HCT116 (cell line): ENCODE results near the gene RIPOR3. TPM values are rescaled to one million over a fixed set of nuclear protein-coding genes. Genes with fewer than 3 reads are reported as not detected.

Experiments
- ATAC-seq: fragments of 200-7000 bp; cut with Tn5 transposase; 2 replicates; pipeline ENCODE4 v1.9.1; 2020; ENCODE audit warnings: mild to moderate bottlenecking, moderate library complexity
- BruUV-seq: library from RNA; stranded (reverse); fragments of 400-500 nt; replicated peaks from 2 replicates; lab custom pipeline; 2021; lab: Mats Ljungman, UMichigan
- CTCF ChIA-PET: fragments of 300-600 bp; sonication (Branson Sonifier 250); formaldehyde crosslinking; loops from one replicate; lab custom pipeline; 2021; ENCODE audit warnings: antibody characterized with exemption; lab: Charles Lee
- POLR2A ChIA-PET: fragments of 300-600, 350-600 bp; sonication (Branson Sonifier 250); formaldehyde crosslinking; loops from one replicate; lab custom pipeline; 2021; ENCODE audit warnings: antibody characterized with exemption; lab: Charles Lee
- RAD21 ChIA-PET, 2 experiments: fragments of 300-600 bp; sonication (Branson Sonifier 250); formaldehyde crosslinking; loops; one replicate each; lab custom pipeline; 2023; ENCODE audit warnings: low total read pairs in 2 of 2; ENCODE audit not compliant: uncharacterized antibody in 2 of 2, unreplicated experiment in 2 of 2, low non-redundant PET in 1 of 2; lab: Charles Lee
- DNase-seq: peaks from one replicate; pipeline ENCODE4 v3.0.0-alpha.2; 2010; ENCODE audit warnings: low read depth, low spot score
- H2AFZ ChIP-seq: fragments of 200-600 bp; shearing (Covaris generic), sonication (generic); 2 replicates; pipeline ENCODE4 v1.6.1; 2017; ENCODE audit warnings: low read depth, mixed run types, mixed read lengths, antibody characterized with exemption, low read length; ENCODE audit not compliant: poor library complexity, severe bottlenecking
- H3K27ac ChIP-seq: 2 replicates; pipeline ENCODE4 v1.5.1; 2012; ENCODE audit warnings: low read depth, low read length
- H3K27me3 ChIP-seq: fragments of 200-600 bp; sonication (generic); 2 replicates; pipeline ENCODE4 v1.6.1; 2016; ENCODE audit warnings: mixed run types, low read length, mixed read lengths; ENCODE audit not compliant: insufficient read depth
- H3K36me3 ChIP-seq, 2 experiments: fragments of 200-500 bp in 1 of 2; fragments of 200-600 bp in 1 of 2; sonication (Bioruptor generic) in 1 of 2; sonication (generic) in 1 of 2; 2 replicates each; pipeline versions ENCODE4 v1.5.1 to v1.6.1; 2014 to 2016; ENCODE audit warnings: low read length in 2 of 2, inconsistent platforms in 1 of 2, mixed read lengths in 1 of 2, mixed run types in 1 of 2; ENCODE audit not compliant: insufficient read depth in 2 of 2, control insufficient read depth in 1 of 2
- H3K4me1 ChIP-seq, 2 experiments: fragments of 200-600 bp in 1 of 2; sonication (generic) in 1 of 2; 2 replicates each; pipeline versions ENCODE4 v1.5.1 to v1.6.1; 2012 to 2017; ENCODE audit warnings: low read length in 2 of 2, inconsistent platforms in 1 of 2, mild to moderate bottlenecking in 1 of 2, mixed read lengths in 1 of 2, mixed run types in 1 of 2, moderate library complexity in 1 of 2; ENCODE audit not compliant: insufficient read depth in 2 of 2, control insufficient read depth in 1 of 2
- H3K4me2 ChIP-seq: fragments of 200-600 bp; sonication (generic); 2 replicates; pipeline ENCODE4 v1.6.1; 2017; ENCODE audit warnings: mixed run types, low read length, mixed read lengths
- H3K4me3 ChIP-seq, 2 experiments: fragments of 200-600 bp in 1 of 2; sonication (generic) in 1 of 2; replicated peaks in 1 of 2; 2 replicates each; pipeline ENCODE4 v1.5.1; 2011 to 2016; ENCODE audit warnings: low read length in 2 of 2, control low read depth in 1 of 2, low read depth in 1 of 2, mild to moderate bottlenecking in 1 of 2, mixed read lengths in 1 of 2, mixed run types in 1 of 2
- H3K79me2 ChIP-seq: fragments of 200-600 bp; sonication (generic); 2 replicates; pipeline ENCODE4 v1.6.1; 2017; ENCODE audit warnings: mild to moderate bottlenecking, mixed run types, low read length, moderate library complexity, mixed read lengths; ENCODE audit not compliant: insufficient read depth
- H3K9ac ChIP-seq: fragments of 200-600 bp; sonication (generic); 2 replicates; pipeline ENCODE4 v1.6.1; 2016; ENCODE audit warnings: low read length, mixed read lengths
- H3K9me2 ChIP-seq: fragments of 200-600 bp; sonication (generic), shearing (Covaris generic); 2 replicates; pipeline ENCODE4 v1.6.1; 2017; ENCODE audit warnings: mixed run types, mild to moderate bottlenecking, moderate library complexity; ENCODE audit not compliant: insufficient read depth
- H3K9me3 ChIP-seq, 2 experiments: fragments of 200-500 bp in 1 of 2; fragments of 200-600 bp in 1 of 2; sonication (Bioruptor generic) in 1 of 2; sonication (generic) in 1 of 2; 2 replicates each; pipeline ENCODE4 v1.6.1; 2014 to 2017; ENCODE audit warnings: low read length in 2 of 2, mixed read lengths in 2 of 2, inconsistent platforms in 1 of 2, low read depth in 1 of 2, mild to moderate bottlenecking in 1 of 2, mixed run types in 1 of 2, moderate library complexity in 1 of 2; ENCODE audit not compliant: control insufficient read depth in 1 of 2, insufficient read depth in 1 of 2
- H4K20me1 ChIP-seq: fragments of 200-600 bp; sonication (generic), shearing (Covaris generic); 2 replicates; pipeline ENCODE4 v1.6.1; 2017; ENCODE audit warnings: mixed run types, mild to moderate bottlenecking, moderate library complexity; ENCODE audit not compliant: insufficient read depth
- CEBPB ChIP-seq: IDR thresholded peaks from 2 replicates; pipeline ENCODE4 v1.6.1; 2012; ENCODE audit warnings: low read depth
- CTCF ChIP-seq, 3 experiments: fragments of 200-600 bp in 1 of 3; sonication (generic) in 1 of 3; IDR thresholded peaks in 2 of 3; conservative IDR thresholded peaks in 1 of 3; 2 replicates each; pipeline ENCODE4 v1.5.1; 2012 to 2017; ENCODE audit warnings: low read depth in 2 of 3, low read length in 2 of 3, antibody characterized with exemption in 1 of 3, borderline replicate concordance in 1 of 3, control low read depth in 1 of 3, mild to moderate bottlenecking in 1 of 3, mixed read lengths in 1 of 3, mixed run types in 1 of 3, moderate library complexity in 1 of 3; ENCODE audit not compliant: insufficient read depth in 1 of 3
- EZH2 ChIP-seq: fragments of 200-600 bp; sonication (generic); IDR thresholded peaks from 2 replicates; pipeline ENCODE4 v1.6.1; 2017; ENCODE audit warnings: antibody characterized with exemption, mixed run types
- EZH2phosphoT487 ChIP-seq: fragments of 200-600 bp; IDR thresholded peaks from 2 replicates; pipeline ENCODE4 v1.6.1; 2018; ENCODE audit warnings: antibody characterized with exemption, borderline replicate concordance
- FOSL1 ChIP-seq: IDR thresholded peaks from 2 replicates; pipeline ENCODE4 v1.6.1; 2012; ENCODE audit warnings: low read depth
- MAX ChIP-seq: IDR thresholded peaks from 2 replicates; pipeline ENCODE4 v1.6.1; 2012
- POLR2A ChIP-seq: IDR thresholded peaks from 2 replicates; pipeline ENCODE4 v1.7.0; 2011; ENCODE audit warnings: borderline replicate concordance; ENCODE audit not compliant: insufficient read depth, insufficient read length; ENCODE audit errors: extremely low read depth
- RAD21 ChIP-seq: IDR thresholded peaks from 2 replicates; pipeline ENCODE4 v1.6.1; 2012; ENCODE audit warnings: low read depth, mild to moderate bottlenecking
- SP1 ChIP-seq: IDR thresholded peaks from 2 replicates; pipeline ENCODE4 v1.6.1; 2012; ENCODE audit warnings: low read depth
- SRF ChIP-seq: IDR thresholded peaks from 2 replicates; pipeline ENCODE4 v1.6.1; 2012; ENCODE audit warnings: low read depth
- ZNF274 ChIP-seq: fragments of 200-500 bp; sonication (Bioruptor generic); IDR thresholded peaks from 2 replicates; pipeline ENCODE4 v1.6.1; 2014; ENCODE audit warnings: mild to moderate bottlenecking, low read depth, low read length, inconsistent platforms
- intact Hi-C: fragments of 100-400 bp; cut with micrococcal nuclease; formaldehyde crosslinking; loops from 2 replicates; pipeline ENCODE4 v1.10.0; 2022
- total RNA-seq: library from RNA; stranded (reverse); gene quantifications from one replicate; pipeline ENCODE4 v1.2.1, GENCODE V29; 2021; ENCODE audit not compliant: unreplicated experiment

Gene RIPOR3
- total RNA-seq, 1 experiment from 2014 or later, result 0.22 TPM

GRCh38 chr20:50561379-50562078, 129.8 kb downstream of the RIPOR3 start (continued):
- TF ChIP-seq EZH2phosphoT487, result no peak
- peak; percentile 68 for TF ChIP-seq CEBPB
- TF ChIP-seq SRF, result peak; percentile 78; the same call in 1 of the 2 replicates
- TF ChIP-seq POLR2A, result no peak
- TF ChIP-seq EZH2, result no peak
- peak; percentile 90 for TF ChIP-seq SP1

- ChIA-PET POLR2A (interaction anchor here (1.1 to 1.9 kb wide), 3 partner anchors 13 to 77 kb away, joined by 4 to 6 read pairs (median 4); no protein-coding TSS in a partner anchor), CTCF (interaction anchor here (0.8 to 2.1 kb wide), 5 partner anchors 9 to 77 kb away, joined by 3 to 8 read pairs (median 3); no protein-coding TSS in a partner anchor), RAD21 (no interaction called here)
- H3K4me3 ChIP-seq, result peak overlapping the region in 1 of 2 experiments; percentile 25; a peak in 2 of 4 replicates
- H4K20me1 ChIP-seq, result no peaks in the 10 kb centered on the region
- DNase-seq, result no peak
- peaks cover 62 to 80% of the 10 kb centered on the region in 2 experiments for H3K4me1 ChIP-seq
- peak; percentile 29 for ATAC-seq
- no peaks in the 10 kb centered on the region for H3K9me2 ChIP-seq
- H3K79me2 ChIP-seq, result peaks cover 86% of the 10 kb centered on the region
- TF ChIP-seq CEBPB (no peak), ZNF274 (no peak), RAD21 (no peak), CTCF (IDR thresholded peaks at IDR 0.05 in 2 of 3, conservative IDR thresholded peaks at IDR 0.05 in 1 of 3; ENCODE audit: borderline replicate concordance in 1 of 3, insufficient read depth in 1 of 3, low read depth in 2 of 3, low read length in 2 of 3) (no peak), EZH2phosphoT487 (no peak), FOSL1 (no peak), POLR2A (no peak), MAX (no peak)
- H3K36me3 ChIP-seq, result peaks cover 8 to 25% of the 10 kb centered on the region in 2 experiments; a peak in 2 of 4 replicates
- peak overlapping the region; percentile 59 for H3K9ac ChIP-seq
- H2AFZ ChIP-seq, result no peak overlapping the region
- no peaks in the 10 kb centered on the region for H3K9me3 ChIP-seq
- H3K4me2 ChIP-seq, result peak overlapping the region; percentile 58
- intact Hi-C loops, result loop anchor here (2.0 kb wide), 1 partner anchor 20 kb away; no protein-coding TSS in a partner anchor
- H3K27me3 ChIP-seq, result no peaks in the 10 kb centered on the region
- peak overlapping the region; percentile 94 for H3K27ac ChIP-seq
- TSS peak; percentile 83 for BruUV-seq
Measured at GRCh38 chr20:50560867-50561266, 130.5 kb downstream of the RIPOR3 start.
